Measurements from ENCODE around the gene C3orf52.

The C3orf52 gene

DNA sequence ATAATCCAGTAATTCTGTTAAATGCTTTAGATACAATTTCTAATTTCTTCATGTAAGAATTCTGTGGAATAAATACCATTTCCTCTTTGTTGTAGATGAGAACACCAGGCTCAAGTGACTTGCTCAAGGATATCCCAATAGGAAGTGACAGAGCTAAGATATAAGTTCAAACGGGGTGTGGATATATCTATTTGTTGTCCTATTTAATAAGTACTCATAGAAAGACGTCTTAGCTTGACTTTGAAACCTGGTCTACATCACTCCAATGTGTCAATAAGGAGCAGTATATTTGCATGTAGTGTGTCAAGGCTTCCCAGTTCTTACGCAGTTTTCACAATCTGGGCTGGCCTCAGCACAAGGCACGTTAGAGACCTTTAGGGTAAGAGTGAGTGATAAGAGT is 51.6 kb downstream of the C3orf52 start:
- no peak for DNase-seq

DNA sequence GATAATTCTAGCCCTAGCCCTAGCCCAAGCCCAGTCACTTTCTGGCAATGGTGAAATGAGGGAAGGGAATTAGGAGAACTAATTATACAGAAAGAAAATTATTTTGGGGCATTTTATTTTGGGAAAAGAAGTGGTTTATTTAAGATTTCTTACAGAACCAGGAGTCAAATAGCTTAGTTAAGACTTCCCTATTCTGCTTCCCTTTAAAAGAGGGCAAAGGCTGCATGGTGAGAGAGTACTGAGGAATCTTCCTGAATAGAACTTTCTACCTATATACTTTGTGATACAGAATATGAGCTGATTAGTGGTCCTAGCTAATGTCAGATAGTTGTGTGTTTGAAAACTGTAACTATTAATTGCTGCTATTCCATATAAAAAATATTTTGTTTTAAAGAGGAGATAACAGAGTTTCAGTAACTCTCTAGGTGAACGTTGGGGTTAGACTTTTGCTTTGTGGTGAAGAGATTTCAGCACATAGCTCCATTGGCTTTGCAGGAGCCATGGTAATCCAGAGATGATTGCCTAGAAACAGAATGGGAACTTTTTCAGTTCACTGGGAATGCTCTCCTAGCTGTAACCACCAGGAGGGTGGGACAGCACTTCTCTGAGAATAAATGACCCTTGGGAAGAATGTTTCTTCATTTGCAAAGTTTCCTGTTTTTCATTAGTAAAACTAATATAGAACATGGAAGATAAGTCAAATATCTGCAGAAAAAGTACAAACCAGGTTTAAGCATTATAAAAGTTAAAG is 52.2 kb downstream of the C3orf52 start:
- DNase-seq, result no peak

DNA sequence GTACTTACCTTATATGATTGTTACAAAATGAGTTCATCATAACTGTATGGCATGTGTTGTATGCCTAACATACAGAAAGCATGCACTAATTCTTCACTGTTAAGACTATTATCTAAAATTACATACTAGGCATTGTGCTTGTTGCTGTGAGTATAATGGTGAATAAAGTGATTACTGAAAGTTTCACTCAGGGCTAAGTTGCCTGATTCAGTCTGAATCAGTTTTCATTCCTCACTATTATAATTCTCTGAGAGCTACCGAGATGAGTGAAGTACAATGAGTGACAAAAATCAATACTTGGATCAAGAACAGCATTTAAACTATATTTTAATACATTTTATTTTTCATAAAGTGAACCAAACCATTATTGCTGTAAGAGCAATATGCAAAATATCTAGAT is 54.4 kb downstream of the C3orf52 start:
- DNase-seq, result no peak

DNA sequence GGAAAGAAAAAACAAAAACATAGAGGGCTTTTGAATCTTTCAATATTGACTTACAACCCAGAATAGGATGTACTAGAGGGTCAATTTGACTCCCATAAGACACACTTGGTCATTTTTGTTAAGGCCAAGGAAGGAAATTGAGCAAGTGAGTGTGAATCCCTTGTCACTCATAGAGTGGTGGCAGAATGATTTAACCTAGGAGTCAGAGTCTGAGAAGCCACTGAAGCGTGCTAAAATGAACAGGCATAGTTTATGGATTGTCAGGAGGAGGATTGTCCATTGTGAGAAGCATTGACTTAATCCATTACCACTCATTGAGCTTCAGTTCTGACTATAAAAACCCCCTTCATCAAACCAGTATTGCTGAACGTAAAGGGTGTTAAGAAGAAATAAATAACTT is 55.1 kb downstream of the C3orf52 start:
- no peak for DNase-seq

DNA sequence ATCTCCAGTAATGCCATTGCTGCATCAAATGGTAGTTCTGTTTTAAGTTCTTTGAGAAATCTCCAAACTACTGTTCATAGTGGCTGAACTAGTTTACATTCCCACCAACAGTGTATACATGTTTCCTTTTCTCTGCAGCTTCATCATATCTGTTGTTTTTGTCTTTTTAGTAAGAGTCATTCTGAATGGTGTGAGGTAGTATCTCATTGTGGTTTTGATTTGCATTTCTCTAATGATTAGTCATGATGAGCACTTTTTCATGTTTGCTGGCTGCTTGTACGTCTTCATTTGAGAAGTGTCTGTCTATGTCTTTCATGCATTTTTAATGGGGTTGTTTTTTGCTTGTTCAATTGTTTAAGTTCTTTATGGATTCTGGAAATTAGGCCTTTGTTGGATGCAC is 57.1 kb downstream of the C3orf52 start:
- no peak for DNase-seq

DNA sequence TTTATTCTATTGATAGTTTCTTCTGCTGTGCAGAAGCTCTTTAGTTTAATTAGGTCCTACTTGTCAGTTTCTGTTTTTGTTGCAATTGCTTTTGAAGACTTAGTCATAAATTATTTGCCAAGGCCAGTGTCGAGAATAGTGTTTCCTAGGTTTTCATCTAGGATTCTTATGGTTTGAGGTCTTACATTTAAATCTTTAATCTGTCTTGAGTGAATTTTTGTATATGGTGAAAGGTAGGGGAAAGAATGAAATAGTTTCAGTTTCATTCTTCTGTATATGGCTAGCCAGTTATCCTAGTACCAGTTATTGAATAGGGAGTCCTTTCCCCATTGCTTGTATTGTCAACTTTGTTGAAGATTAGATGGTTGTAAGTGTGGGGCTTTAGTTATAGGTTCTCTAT is 57.5 kb downstream of the C3orf52 start:
- no peak for DNase-seq

DNA sequence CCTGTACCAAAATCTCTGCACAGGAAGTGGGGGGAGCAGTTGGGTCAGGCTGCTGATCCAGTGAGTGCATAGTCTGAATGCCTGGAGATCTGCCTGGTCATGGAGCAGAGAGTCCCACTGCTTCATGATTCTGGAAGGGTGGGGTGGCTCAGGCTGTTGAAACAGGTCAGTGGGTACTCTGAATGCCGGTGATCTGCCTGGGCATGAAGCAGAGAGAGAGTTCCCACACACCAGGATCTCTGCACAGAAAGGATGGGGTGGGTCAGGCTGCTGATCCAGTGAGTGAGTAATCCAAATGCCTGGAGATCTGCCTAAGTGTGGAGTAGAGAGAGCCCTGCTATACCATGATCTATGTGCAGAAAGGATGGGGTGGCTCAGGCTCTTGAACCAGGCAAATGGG is 62.9 kb downstream of the C3orf52 start:
- DNase-seq, result no peak

DNA sequence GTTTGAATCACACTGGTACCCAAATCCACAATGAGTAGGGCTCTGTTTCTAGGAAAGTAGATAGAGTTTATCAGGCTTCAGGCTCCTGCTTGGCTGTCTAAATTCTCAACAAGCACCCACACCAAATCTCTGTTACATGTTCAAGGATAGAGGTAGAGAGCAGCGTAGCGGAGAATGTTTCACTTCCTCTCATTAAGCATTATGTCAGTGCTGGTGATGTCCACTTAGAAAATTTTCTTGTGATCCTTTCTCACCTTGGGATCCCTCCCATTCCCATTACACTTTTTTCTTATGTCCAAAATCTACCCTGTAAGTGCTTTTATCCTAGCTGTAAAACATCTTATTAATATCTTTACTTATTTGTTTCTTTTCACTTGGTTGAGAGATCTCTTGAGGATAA is 81.6 kb downstream of the C3orf52 start:
- no peak for DNase-seq

Data from NCI-H1436 (cell line).